Kidney epithelial cell (primary cell): ENCODE results near the gene TMEM132D. TPM values are rescaled to one million over a fixed set of nuclear protein-coding genes. Genes with fewer than 3 reads are reported as not detected.

Source experiments
- DNase-seq: peaks from one replicate; pipeline ENCODE4 v3.0.0-alpha.2; 2010; ENCODE audit warnings: low read depth
- H3K27me3 ChIP-seq: 2 replicates; pipeline ENCODE4 v1.6.0; 2011; ENCODE audit warnings: low read length; ENCODE audit not compliant: control insufficient read depth, insufficient read depth
- H3K36me3 ChIP-seq: 2 replicates; pipeline ENCODE4 v1.5.1; 2011; ENCODE audit warnings: low read length; ENCODE audit not compliant: control insufficient read depth, insufficient read depth
- H3K4me3 ChIP-seq: 2 replicates; pipeline ENCODE4 v1.5.1; 2011; ENCODE audit warnings: low read depth, mild to moderate bottlenecking, control low read depth, low read length
- CTCF ChIP-seq: IDR thresholded peaks from 2 replicates; pipeline ENCODE4 v1.5.1; 2011; ENCODE audit warnings: mild to moderate bottlenecking, moderate library complexity, low read length, control low read depth, inconsistent platforms; ENCODE audit not compliant: insufficient read depth, poor library complexity, severe bottlenecking
- total RNA-seq: library from RNA; depleted of rRNA; stranded (reverse); fragments of >200 nt; gene quantifications from 2 replicates; pipeline ENCODE4 v1.2.3, GENCODE V29; 2015

The TMEM132D gene
- total RNA-seq, 1 donor from 2014 or later: 6.4 TPM

- H3K36me3 ChIP-seq: no peaks in the 10 kb centered on the region
- no peak overlapping the region for H3K4me3 ChIP-seq
- no peak for TF ChIP-seq CTCF
- DNase-seq: no peak
- H3K27me3 ChIP-seq: no peaks in the 10 kb centered on the region
Measured at GRCh38 chr12:129606239-129606638, 297.6 kb downstream of the TMEM132D start.

- no peak for TF ChIP-seq CTCF
- Histone ChIP-seq H3K27me3 (no peaks in the 10 kb centered on the region), H3K4me3 (no peak overlapping the region), H3K36me3 (no peaks in the 10 kb centered on the region)
- DNase-seq: no peak
Measured at GRCh38 chr12:129605666-129606065, 298.2 kb downstream of the TMEM132D start.

- Histone ChIP-seq H3K27me3 (no peaks in the 10 kb centered on the region), H3K36me3 (no peaks in the 10 kb centered on the region), H3K4me3 (no peak overlapping the region)
- DNase-seq: no peak
- TF ChIP-seq CTCF: no peak
Measured at GRCh38 chr12:129604506-129604905, 299.3 kb downstream of the TMEM132D start.

GRCh38 chr12:129599406-129599805, 304.4 kb downstream of the TMEM132D start:
- DNase-seq: no peak
- Histone ChIP-seq H3K36me3 (no peaks in the 10 kb centered on the region), H3K27me3 (no peaks in the 10 kb centered on the region), H3K4me3 (no peak overlapping the region)
- TF ChIP-seq CTCF: no peak

GRCh38 chr12:129594098-129594497, 309.7 kb downstream of the TMEM132D start:
- no peak for DNase-seq
- H3K27me3 ChIP-seq: no peaks in the 10 kb centered on the region
- H3K36me3 ChIP-seq: no peaks in the 10 kb centered on the region
- H3K4me3 ChIP-seq: no peak overlapping the region
- no peak for TF ChIP-seq CTCF

- no peak for TF ChIP-seq CTCF
- no peak for DNase-seq
- no peak overlapping the region for H3K4me3 ChIP-seq
- H3K36me3 ChIP-seq: no peaks in the 10 kb centered on the region
- no peaks in the 10 kb centered on the region for H3K27me3 ChIP-seq
Measured at GRCh38 chr12:129592449-129592848, 311.4 kb downstream of the TMEM132D start.
